NOMO-1 treated with DMSO at 0.1 percent for 48 hours (cell line): ENCODE measurements around the gene AGAP2.
"Not testable (repeated sequence)": the region's sequence is repeated elsewhere in the genome, so short reads cannot be mapped to it uniquely, and the experiment has no call there.

Source experiments
- DNase-seq: peaks from one replicate; lab custom pipeline; 2025; ENCODE audit not compliant: unreplicated experiment; lab: John Stamatoyannopoulos, UW

The AGAP2 gene

GRCh38 chr12:57724003-57724935 lies 14.3 kb downstream of the AGAP2 start:
- DNase-seq, result no peak

- no peak for DNase-seq
Observed at GRCh38 chr12:57723630-57723962, 14.9 kb downstream of the AGAP2 start.

- no peak for DNase-seq
Observed at GRCh38 chr12:57722716-57723629, 15.6 kb downstream of the AGAP2 start.

GRCh38 chr12:57721846-57722608 lies 16.5 kb downstream of the AGAP2 start:
- not testable (repeated sequence) for DNase-seq

GRCh38 chr12:57720606-57721595 lies 17.6 kb downstream of the AGAP2 start:
- no peak for DNase-seq

- no peak for DNase-seq
Observed at GRCh38 chr12:57719777-57720605, 18.6 kb downstream of the AGAP2 start.

- DNase-seq, result no peak
Observed at GRCh38 chr12:57718641-57719528, 19.7 kb downstream of the AGAP2 start.

GRCh38 chr12:57717846-57718640 lies 20.5 kb downstream of the AGAP2 start:
- no peak for DNase-seq

- DNase-seq, result no peak
Observed at GRCh38 chr12:57717131-57717530, 21.4 kb downstream of the AGAP2 start.

GRCh38 chr12:57716305-57716704 lies 22.2 kb downstream of the AGAP2 start:
- no peak for DNase-seq

- no peak for DNase-seq
Observed at GRCh38 chr12:57715786-57716185, 22.8 kb downstream of the AGAP2 start.

- not testable (repeated sequence) for DNase-seq
Observed at GRCh38 chr12:57715036-57715748, 23.4 kb downstream of the AGAP2 start.

- no peak for DNase-seq
Observed at GRCh38 chr12:57713209-57713608, 25.3 kb downstream of the AGAP2 start.

- no peak for DNase-seq
Observed at GRCh38 chr12:57712701-57713100, 25.8 kb downstream of the AGAP2 start.

GRCh38 chr12:57708296-57708695 lies 30.2 kb downstream of the AGAP2 start:
- no peak for DNase-seq

GRCh38 chr12:57707250-57707649 lies 31.3 kb downstream of the AGAP2 start:
- no peak for DNase-seq

- no peak for DNase-seq
Observed at GRCh38 chr12:57700317-57700716, 38.2 kb downstream of the AGAP2 start.
